HG02943 (cell line): ENCODE data around the gene SLC5A1.
"Not testable (repeated sequence)": the region's sequence is repeated elsewhere in the genome, so short reads cannot be mapped to it uniquely, and the experiment has no call there.

Experiments used
- ATAC-seq: cut with Tn5 transposase; IDR thresholded peaks from one replicate; pipeline ENCODE4 v1.9.1; 2021; ENCODE audit warnings: mild to moderate bottlenecking, low read depth, moderate library complexity; ENCODE audit not compliant: unreplicated experiment

Gene SLC5A1

GRCh38 chr22:32142600-32142999, 99.5 kb downstream of the SLC5A1 start:
- no peak for ATAC-seq

GRCh38 chr22:32144496-32145274, 101.6 kb downstream of the SLC5A1 start:
- ATAC-seq, result no peak

GRCh38 chr22:32147128-32147527, 104.1 kb downstream of the SLC5A1 start:
- not testable (repeated sequence) for ATAC-seq

GRCh38 chr22:32148372-32148771, 105.3 kb downstream of the SLC5A1 start:
- ATAC-seq, result not testable (repeated sequence)

DNA sequence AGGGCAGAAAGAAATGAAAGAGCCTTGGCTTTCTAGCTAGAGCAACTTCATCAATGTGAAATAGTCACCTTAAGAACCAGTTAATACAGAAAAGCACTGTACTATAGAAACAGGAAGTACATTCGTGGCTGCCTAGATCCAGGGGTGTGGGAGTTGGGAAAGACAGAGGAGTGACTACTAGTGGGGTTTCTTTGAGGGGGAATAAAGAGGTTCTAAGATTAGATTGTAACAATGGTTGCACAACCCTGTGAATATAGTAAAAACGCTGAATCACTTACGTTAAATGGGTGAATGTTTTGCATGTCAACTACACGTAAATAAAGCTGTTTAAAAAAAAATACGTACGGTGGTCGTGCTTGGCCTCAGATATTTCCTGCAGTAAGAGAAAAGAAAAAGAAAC, 107.6 kb downstream of the SLC5A1 start:
- not testable (repeated sequence) for ATAC-seq

DNA sequence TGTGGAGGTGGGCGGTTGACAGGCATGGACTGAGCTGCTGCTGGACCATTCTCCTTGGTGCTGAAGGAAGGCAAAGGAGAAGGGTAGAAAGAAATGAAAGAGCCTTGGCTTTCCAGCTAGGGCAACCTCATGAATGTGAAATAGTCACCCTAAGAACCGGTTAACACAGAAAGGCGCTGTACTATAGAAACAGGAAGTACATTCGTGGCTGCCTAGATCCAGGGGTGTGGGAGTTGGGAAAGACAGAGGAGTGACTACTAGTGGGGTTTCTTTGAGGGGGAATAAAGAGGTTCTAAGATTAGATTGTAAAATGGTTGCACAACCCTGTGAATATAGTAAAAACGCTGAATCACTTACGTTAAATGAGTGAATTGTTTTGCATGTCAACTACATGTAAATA, 108.6 kb downstream of the SLC5A1 start:
- not testable (repeated sequence) for ATAC-seq

GRCh38 chr22:32154727-32155126, 111.7 kb downstream of the SLC5A1 start:
- ATAC-seq, result not testable (repeated sequence)

DNA sequence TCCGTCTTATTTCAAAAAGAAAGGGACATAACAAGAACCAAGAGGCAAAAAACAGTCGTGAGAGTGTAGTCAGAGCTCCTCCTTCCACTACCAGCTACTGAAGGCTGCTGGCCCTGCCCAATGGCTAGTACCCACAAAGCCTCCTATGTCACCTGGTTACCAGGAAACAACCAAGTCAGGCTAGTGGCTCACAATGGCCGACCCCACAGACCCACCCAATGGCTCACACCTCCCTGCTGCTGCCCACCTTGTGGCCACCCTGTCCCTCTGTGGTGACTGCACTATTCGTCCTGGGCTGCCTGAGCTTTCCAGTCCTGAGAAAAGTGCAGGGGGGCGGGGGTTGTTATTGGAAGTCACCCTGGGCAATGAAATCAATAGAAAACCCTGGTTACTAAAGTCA, 114.6 kb downstream of the SLC5A1 start:
- ATAC-seq, result not testable (repeated sequence)

GRCh38 chr22:32158712-32159533, 115.9 kb downstream of the SLC5A1 start, which contains the start of gene C22orf42:
Gene C22orf42, minus strand, starts transcription at chr22:32159303. Its CDS starts 88 bp downstream, at chr22:32159215.
- no peak for ATAC-seq

DNA sequence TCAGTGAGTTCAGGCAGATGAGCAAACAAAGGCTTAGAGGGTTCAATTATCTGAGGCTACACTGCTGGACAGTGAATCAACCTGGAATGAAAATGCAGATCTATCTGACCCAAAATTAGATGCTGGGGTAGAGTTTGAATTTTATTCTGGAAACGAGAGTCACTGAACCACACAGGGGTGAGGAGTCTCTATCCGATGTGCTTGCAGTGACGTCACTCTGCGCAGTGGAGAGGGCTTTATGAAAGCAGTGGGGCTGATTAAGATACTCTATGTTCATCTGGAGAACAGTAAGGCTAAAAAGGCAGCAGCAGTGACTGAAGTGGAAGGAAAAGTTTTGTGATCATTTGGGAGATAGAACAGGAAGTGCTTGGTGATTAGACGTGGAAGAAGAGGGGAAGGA, 117.3 kb downstream of the SLC5A1 start:
- ATAC-seq, result not testable (repeated sequence)
